ENCODE data around the gene BCR.

BCR gene

DNA sequence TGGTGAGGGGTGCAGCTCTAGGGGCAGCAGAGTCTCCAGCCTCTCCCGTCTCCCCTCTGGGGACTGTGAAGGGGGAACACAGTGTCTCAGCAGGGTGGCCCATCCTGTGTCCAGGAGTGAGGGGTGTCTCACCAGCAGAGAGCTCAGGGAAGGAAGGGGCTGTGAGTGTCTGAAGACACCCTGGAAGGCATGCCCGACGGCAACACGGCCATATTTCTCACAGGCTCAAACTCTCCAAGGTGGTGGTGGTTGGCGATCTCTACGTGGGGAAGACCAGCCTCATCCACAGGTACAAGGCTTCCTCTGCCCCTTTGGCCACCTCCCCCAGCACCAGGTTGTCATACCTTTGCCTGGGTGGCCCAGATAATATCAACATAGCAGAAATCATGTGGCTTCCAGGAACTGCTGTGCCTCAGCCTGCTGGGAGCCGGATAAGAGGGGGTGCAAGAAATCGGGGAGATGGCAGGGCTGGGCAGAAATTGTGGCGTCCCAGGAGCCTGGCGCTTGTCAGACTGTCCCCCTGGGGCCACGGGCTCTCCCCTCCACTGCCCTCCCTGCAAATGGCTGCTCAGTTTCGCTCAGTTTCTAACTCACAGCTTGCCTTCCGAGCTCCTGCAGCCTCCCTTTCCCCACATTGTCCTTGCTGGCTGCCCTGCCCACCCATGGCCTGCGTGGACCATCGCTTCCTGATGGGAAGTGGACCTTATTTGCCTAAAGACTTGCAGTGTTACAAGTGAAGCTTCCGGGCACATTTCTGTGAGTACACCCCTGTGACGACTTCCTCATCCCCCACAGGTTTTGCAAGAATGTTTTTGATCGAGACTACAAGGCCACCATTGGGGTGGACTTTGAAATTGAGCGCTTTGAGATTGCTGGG is 27.8 kb upstream of the BCR start:
- DNase-seq = no peak

DNA sequence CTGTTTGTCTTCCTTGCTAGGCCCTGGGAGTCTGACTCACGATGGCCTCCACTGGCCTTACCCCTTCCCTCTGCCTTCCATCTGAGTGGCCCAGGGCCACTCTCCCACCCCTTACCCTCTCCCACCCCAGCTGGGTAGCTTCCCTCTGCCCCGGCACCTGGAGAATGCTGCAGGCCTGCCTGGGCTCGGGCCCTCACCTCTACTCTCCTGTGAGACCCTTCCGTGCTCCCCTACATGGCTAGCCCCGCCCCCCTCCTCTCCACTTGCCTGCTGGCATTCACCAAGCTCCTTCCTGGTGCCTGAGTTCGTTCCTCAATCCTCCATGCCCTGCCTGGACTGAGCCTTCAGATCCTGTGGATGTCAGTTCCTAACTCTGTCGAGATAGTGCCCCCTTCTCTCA is 26.3 kb upstream of the BCR start:
- no peak for DNase-seq

DNA sequence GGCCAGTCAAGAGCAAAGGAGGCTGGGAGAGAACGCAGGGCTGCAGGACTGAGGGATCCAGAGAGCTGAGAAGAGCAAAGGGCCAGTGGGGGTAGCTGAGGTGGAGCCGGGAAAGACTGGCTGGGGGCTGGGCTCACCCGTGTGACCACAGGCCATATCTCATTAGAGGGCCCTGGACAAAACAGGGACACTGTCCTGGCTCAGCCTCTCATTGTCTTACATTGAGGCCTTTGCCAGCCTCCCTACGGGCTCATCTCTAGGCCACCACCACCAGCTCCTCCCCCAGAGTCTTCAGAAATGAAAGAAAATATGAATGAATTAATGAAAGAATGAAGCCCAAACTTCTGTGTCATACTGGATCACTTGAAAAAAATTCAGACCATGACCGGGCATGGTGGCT is 25.8 kb upstream of the BCR start:
- no peak for DNase-seq

DNA sequence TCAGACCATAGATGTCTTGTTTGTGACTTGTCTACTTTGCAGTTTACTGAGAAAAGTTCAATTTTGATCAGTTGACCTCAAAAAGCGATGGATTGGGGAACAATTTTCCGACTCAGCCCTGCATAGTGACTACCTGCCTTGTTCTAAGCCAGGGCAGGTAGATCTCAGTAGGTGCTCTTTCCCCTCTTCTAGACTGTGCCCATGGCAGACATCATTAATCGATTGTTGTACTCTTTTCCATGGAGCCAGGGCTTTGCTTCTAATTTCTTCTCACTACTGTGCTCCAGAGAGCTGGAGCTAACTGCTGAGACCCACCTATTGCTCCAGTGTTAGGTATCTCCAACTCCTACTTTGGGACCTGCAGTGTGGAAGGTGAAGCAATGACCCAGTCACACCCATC is 25.2 kb upstream of the BCR start:
- no peak for DNase-seq

DNA sequence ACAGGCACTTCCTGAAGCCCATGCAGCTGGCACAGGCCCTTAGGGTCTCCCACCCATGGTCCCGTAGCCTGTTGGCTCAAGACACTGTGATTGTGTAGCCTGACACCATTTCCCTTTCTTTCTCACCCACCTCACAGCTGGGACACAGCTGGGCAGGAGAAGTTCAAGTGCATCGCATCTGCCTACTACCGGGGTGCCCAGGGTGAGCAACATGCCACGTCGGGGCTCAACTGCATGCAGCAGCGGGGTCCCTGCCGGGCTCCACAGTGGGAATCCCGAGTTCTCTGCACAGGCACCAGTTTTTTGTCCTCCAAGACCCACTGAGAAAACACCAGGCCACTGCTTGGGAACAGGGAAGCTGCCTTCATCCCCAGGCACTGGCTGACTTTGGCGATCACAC is 24.5 kb upstream of the BCR start:
- no peak for DNase-seq

DNA sequence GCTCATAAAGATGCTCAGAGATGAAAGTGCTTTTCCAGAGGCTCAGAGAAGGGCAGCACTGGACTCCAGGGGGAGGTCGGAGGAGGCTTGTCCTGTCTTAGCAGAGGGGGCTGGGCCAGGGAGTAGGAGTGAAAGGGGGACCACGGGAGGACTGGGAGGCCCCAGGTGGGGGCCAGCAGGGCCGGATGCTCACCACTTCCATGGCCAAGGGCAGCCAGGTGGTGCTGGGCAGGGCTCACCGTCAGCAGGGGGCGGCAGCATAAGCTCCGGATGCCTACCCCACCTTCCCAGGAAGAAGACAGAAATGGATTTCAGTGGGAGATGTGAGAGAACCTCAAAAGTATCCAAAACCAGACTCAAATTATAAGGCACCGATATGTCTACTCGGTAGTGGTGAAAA is 24.0 kb upstream of the BCR start:
- no peak for DNase-seq

DNA sequence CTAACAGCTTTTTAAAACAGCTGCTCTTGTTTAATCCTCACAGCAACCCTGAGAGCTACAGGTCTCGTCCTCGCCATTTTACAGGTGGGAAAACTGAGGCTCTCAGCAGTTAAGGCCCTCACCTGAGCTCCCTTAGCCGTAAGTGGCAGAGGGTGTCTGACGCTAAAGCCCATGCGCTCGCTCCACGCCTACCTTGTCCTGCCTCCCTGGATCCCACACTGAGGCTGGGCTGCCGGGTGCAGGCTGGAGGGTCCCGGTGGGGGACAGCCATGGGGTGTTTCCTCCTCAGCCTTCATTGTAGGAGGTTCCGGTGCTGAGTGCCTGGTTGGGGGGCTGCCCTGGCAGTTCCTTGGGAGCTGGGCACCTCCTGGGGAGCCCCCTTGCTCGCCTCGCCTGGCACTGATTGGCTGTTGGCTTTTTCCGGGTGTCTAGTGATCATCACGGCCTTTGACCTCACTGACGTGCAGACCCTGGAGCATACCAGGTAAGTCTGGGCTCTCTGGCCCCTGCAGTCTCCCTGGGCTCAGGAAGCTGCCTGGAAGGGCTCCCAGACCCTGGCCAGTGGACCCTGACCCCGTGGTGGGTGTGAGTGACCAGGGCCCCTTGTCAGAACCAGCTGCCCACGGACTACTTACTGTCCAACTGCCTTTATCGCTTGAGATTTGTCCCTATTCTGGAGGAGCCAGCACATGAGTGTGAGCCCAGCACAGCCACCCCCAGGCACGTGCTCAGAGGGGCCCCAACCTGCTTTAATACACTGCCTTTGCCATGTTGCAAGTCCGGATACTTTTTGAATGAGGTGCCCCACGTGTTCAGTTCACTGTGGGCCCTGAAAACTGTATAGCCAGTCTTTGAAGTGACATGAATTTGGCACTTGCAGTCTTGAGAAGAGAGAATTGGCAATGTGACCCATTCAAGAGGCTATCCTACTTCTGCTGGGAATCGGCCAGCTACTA is 22.5 kb upstream of the BCR start:
- DNase-seq = no peak

DNA sequence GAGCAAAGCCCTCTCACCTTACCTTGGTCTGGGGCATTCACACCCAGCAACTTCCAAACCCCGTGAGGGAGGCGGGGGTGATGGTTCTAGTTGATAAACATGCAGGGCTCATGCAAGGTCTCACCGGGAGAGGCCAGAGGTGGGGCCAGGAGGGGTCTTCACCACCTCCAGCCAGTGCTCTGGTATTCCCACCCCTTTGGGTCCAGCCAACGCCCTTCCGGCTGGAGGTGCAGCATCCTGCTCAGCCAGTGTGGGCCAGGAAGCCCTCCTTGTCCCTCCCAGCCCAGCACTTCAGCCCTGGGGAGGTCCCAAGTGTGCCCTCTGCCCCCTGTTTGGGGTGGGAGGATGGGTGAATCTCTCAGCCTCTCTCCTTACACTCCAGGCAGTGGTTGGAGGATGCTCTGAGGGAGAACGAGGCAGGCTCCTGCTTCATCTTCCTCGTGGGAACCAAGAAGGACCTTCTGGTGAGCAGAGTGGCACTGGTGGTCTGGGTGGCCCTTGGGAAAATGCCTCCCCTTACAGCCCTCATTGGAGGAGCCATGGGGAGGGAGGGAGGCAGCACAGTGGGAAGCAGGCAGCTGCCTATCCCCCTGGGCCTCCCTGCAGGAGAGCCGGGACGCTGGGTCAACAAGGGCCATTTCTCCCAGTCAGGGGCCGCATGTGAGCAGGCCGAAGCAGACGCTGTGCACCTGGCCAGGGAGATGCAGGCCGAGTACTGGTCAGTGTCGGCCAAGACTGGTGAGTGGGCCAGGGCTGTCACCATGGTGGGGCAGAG is 21.6 kb upstream of the BCR start:
- no peak for DNase-seq

DNA sequence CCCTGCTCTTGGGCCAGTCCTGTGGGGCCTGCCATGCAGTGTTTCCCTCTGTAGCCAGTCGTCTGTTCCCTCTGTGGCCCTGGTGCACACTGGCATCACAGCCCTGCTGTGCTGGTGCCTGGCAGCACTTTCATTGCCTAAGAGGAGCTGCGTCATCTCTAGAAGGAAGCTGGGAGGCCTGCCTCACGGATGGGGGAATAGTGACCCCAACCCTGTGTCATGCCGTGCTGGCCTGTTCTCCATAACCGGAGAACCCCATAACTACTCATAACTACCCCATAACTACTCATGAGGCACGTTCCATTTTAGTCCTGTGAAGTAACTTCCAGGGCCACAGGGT is 21.0 kb upstream of the BCR start:
- DNase-seq = no peak

DNA sequence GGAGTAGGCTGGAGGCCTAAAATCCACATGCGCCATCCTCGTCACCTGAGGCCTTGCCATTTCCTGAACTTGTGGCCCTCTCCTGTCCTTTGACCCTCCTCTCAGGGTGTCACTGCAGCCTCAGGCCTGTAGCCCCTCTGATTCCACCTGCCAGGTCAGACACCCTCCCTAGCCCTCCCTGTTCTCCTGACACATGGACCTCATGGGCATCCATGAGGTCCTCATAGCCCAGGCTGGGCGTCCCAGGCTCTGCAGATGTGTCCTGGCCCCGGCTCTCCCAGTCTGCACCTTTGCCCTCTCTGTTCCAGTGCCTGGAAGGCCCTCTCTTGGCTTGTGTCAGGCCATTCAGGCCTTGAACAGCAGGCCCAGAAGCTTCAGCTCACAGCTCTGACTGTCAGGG is 19.3 kb upstream of the BCR start:
- DNase-seq = no peak

DNA sequence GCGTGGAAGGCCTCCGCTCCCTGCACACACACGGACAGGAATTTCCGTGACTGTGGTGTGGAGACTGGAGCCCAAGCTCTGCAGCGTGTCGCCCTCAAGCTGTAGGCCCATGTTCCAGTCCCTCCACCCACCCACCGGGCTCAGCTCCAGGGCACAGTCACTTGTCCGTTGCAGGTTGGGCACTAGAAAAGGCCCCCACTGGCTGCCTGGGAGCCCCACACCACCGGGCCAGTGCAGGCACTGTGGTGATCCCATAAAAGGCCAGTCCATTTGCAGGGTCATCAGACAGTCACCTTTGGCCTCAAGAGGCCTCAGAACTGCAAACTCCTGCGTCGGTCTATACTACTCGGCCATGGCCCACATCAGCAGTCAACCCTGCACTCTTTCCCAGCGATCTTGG is 18.7 kb upstream of the BCR start:
- DNase-seq = no peak

DNA sequence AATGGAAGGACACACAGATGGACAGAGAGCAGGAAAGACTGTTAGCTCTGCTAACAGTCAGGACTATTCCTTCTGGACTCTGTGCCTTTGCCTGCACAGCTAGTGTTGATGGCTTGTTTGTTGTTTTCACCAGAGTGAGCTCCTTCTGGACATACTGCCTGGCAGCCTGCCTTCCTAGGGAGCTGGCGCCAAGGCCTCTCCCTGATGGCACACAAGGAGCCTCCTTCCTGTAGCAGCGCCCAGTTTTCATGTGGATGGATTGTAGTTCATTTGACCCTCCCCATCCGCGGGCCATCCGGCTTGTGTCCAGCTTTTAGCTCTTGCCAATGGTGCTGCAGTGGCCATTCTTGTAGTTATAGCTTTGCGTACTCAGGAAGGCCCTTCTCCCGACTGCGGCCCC is 16.6 kb upstream of the BCR start:
- no peak for DNase-seq

DNA sequence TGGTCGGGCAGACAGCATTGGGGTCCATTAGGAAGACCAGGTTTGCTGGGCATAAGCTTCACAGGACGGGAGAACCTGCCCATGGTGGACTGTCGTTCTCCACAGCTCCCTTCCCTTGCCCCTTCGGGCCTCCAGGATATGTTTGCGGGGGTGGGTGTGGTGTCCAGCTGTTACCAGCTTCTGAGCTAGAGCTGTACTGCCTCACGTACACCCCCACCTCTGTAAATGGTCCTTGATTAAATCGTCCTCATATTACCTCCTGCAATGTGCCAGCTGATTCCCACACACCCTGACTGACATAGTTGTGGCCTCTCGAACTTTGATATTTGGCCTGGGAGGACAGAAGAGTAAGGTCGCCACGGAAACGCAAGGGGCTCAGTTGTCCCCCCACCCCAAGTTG is 16.2 kb upstream of the BCR start:
- DNase-seq = no peak

DNA sequence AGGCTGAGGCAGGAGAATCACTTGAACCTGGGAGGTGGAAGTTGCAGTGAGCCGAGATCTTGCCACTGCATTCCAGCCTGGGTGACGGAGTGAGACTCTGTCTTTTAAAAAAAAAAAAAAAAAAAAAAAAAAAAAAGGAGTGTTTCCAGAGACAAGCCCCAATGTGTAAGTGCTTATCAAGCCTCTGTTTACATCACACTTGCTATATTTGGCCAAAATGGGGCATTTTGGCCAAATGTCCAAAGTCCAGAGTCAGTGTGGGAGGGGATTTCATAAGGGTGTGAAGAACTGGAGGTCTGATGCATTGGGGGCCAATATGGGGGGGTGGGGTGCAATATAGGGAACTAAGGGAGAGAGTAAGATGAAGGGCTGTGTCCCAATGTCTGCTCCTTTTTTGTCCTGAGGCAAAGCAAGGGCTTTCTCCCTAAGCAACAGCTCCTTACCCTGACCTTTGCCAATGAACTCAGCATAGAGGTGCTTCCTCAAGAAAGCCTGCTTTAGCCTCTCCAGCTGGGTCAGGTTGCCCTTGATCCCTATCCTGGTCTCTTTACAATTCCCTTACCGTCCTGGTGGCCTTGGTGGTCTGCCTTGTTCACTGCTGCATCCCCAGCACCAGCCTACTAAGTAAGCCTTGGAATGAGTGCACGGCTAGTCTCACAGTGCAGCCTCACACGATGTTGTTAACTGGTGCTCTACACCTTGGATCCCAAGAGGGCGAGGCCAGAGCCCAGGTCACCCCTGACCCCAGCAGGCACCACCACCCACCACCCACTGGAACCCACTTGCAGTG is 14.1 kb upstream of the BCR start:
- no peak for DNase-seq

DNA sequence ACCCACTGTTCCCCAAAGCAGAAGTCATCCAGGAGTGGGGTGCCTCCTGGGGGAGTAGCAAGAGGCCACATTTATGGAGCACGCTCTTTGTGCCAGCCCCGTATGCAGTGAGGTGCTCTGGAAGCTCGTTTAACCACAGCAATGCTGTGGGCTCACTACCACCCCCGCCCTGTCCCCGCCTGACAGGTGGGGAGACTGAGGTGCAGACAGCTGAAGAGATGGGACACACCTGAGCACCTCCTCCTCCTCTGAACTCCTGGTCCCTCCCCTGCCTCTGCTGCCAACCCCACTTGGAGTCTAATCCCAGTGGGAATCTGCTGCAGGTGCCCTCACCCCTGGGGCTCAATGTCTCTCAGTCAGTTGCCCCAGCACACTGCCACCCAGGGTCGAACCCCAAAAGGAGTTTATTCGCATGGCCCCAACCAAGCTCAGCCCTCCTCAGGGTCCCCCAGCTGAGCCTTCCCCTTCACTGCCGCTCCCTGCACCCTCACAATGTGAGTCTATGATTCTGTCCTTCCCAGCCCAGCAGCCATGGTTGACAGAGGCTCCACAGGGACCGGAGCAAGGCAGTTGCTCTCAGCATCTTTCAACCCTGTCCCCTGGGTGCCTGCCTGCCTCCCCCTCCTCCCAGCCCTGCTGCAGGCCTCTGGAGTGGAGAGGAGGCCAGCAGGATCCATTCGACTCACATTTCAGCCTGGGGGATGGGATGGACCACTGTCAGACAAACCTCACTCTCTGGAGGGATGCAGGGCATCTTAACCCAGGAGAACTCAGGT is 13.3 kb upstream of the BCR start:
- DNase-seq = no peak

DNA sequence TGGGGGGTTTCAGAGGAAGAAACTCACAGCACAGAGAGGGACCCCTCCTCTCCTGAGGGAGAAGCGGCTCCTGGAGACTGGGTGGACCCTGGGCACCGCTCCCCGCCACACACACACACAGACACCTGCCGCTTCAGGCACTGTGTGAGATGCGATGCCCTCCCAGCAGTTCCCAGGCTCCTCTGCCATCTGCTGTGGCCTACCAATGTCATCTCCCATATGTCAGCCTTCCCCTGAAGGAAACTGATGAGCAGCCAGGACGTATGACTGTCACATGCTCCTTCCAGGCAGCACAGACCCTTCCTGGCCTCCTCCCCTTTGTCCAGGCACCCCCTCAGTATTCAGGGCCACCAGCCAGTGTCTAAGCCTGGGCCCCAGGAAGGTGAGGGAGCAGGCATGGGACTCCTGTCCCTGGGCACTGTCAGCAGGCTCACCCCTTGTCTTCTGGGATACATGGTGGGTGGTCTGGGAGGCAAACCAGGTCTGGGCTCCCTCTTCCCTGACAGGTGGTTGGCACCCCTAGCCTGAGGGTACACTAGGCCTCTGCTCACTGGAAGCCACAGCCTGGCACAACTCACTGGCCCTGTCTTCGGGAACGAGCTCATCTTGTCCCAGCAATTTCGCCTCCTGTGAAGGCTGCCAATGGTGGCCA is 11.8 kb upstream of the BCR start:
- DNase-seq = no peak

DNA sequence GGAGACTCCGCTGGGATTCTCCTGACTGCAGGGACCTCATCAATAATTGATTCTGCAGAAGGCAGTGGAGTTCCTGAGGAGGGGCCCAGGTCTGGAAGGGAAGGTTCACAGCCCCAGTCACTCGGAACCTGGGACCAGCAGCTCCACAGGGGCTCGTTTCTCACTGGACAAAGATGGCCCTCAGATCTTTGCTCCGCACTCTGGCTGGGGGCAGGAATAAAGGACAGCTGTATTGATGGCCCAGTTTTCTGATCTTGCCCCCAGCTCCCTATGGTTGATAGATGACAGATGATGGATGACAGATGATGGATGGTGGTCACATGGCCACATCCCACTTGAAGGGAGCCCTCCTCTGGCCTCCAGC is 11.3 kb upstream of the BCR start:
- DNase-seq = no peak

DNA sequence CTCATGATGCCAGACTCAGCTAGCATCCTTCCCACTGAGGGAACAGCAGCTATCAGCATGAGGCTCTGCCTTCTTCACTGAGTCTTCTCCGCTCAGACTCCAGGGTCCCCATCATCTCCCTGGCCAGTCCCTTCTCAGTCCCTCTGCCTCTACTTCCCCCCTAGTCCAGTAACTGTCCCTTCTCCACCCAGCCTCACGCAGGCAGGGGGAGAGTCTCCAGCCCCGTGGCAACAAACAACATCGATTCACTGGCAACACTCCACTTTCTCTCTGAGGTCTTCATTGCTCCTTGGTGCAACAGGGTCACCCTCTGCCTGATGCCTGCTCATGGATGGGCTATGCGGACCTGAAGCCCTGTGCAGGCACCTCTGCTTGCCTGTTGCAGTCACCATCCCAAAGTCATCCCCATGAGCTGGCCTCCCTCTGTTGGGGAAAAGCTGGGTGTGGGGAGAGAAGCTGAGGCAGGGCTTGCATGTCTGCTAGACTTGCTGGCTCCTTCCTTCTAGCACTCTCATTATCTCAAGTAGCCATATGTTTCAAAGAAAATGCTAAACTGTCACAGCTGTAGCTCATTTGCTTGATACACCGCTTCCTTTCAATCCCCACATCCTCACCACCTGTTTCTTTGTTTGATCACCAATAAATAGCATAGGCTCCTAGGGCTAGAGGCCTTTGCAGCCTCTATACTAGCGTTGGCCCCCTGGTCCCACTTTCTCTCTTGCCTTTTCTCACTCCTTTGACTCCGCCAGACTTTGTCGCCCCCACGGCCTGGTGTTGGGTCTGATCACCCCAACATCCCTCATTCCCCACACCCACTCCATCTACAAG is 4.3 kb upstream of the BCR start:
- DNase-seq = no peak

DNA sequence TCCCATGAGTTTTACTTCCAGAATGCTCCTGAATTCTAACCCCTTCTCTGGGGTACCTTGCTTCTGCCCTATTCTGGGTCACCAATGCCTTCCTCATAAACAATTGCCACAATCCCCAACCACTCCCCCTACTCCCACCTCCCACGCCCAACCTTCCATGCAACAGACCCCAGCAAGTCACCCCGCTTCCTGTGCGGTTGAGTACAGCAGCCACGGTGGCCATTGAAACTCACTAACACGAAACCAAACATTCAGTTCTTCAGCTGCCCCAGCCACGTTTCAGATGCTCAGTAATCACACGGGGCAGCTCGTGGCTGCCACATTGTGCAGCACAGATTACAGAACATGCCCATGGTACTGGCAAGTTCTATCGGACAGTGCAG is 3.7 kb upstream of the BCR start:
- no peak for DNase-seq

DNA sequence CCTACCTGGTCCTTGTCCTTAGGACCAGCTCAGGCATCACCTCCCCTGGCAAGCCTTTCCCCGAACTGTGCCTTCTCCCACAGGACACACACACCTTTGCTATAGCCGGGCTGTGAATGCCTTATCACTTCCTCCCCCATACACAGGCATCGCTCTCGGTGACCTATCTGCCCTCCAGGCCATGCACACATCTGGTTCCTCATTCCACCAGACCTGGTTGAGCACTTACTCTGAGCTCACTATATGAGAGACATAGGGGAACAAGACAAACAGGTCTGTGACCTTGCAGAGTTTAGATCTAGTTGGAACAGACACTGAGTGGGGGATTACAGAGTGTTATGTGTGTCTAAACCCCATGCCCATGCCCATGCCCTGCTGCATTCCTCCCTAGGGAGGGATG is 3.1 kb upstream of the BCR start:
- DNase-seq = no peak
